HG02981 (cell line): ENCODE data around the gene SCN3A.

Experiments
- ATAC-seq: cut with Tn5 transposase; IDR thresholded peaks from one replicate; pipeline ENCODE4 v1.9.1; 2021; ENCODE audit warnings: mild to moderate bottlenecking, moderate library complexity; ENCODE audit not compliant: unreplicated experiment

SCN3A gene

DNA sequence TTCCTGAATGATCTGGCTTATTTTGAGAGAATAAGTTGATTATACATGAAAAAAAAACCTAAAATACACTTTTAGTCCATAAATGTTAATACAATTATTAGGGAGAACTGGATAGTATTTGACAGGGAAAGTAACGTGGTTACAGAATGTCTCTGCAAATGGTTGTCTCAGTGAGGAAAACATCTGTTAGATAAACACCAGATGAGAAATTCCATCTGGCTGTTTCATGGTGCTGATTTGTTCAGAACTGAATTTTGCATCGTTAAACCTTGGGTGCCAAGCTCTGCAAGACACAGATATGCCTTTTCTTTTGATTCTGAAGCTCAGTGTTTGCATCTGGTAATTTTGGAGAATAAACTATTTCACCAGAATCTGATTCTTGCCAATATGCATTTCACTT lies 90.4 kb downstream of the SCN3A start:
- ATAC-seq, result no peak

DNA sequence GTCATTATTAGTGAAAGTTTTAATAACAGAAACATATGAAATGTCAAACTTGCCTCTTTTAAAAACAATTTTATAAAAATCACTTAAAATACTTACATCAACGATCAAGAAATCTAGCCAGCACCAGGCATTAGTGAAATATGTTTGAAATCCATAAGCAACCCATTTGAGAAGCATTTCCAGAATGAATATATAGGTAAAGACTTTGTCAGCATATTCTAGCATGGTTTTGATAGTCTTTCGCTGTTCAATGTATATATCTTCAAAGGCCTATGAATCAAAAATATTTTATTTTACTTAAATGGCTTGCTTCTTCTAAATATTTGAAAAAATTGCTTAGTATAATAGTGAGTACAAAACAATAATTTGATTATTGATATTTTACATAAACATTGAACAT lies 91.1 kb downstream of the SCN3A start:
- ATAC-seq, result no peak

DNA sequence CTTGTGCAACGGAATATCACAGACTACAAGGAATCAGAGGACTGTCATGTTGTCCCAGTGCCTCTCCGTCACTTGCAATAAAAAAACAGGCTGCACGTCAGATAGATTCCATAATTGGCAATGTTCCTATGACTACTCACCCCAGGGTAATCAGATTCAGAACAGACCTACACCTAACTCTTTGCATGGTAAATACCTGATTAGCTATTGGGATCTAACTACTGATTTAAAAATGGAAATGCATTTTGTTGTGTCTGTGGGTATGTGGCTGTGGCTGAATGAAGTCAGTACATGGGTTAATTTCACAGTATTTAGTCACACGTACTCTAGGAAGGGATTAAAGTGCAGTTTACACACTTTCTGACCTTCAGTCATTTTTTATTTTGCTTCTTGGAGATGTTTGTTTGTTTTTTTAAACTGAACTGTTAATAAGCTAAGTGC lies 91.7 kb downstream of the SCN3A start:
- no peak for ATAC-seq

DNA sequence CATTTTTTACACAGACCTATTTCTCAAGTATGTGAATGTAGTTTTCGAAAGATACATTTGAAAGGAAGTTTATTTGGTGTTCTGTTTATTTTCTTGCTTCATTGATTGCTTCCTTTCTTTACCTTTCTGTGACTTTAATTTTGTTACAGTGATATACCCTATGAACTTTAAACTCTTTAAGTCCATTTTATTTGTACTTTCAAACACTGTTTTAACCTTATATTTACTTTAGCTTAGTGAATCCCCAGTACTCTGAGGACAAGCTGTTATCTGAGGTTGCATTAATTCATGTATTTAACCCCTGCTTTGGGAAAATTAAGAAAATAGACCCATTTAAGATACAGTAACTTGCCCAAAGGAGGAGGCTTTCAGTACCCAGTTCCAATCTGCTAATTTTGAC lies 93.5 kb downstream of the SCN3A start:
- no peak for ATAC-seq

GRCh38 chr2:165109915-165110314 lies 93.9 kb downstream of the SCN3A start:
- ATAC-seq, result no peak

DNA sequence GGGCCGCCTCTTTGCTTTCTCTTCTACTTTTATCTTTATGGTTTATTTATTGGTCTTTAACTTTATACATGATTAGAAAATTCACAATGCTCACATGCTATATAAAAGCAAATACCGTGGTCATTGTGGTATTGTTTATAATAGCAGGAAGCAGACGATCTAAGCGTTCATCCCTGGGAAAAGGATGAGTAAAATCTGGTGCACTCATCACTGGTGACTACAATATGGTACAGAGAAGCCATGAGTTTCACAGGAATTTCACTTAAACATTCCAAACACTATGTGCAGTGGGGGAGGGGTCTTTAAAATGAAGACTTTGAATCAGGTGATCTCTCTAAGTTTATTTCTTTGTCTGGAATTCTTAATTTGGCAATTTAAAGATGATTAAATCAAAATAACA lies 97.9 kb downstream of the SCN3A start:
- no peak for ATAC-seq

DNA sequence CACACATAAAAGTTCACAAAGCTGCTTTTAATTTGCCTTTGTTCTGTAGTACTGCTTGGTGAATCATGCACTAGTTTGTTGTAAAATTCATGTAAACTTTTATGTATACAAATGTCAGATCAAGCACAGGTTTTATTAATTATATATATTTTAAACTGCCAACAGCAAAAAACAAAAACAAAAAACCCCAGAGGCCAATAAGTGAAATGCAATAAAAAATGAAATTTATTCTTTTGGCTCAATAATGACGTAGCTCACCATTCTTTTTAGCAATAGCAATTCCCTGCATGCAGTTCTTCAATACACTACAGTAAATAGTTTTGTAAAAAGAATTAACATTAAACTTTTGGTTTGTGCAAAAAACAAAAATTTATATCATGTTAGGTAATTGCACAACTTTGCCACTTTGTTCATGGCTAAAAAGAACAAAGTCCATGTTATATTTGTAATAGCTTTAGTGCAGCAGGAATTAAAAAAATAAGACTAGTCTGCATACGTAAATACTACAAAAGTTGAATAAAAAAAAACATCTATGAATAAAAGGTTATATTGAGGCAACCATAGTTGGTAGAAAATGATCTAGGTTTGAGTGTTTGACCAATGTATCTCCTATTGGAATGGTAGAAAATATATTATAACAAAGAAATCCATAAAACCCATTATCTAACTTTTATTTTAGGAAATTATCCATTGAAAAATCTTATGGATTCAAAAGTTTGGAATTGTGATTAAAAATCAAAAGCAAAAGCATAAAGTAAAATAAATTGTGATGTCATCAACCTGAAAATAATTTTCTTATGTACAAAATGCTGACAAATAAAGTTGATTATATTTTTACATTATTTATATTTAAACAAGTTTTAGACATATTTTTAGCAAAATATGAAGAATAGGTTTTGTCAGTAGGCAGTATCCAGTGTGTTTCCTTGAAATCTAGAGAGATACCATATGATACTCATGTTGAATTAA lies 115.6 kb downstream of the SCN3A start:
- ATAC-seq, result no peak

DNA sequence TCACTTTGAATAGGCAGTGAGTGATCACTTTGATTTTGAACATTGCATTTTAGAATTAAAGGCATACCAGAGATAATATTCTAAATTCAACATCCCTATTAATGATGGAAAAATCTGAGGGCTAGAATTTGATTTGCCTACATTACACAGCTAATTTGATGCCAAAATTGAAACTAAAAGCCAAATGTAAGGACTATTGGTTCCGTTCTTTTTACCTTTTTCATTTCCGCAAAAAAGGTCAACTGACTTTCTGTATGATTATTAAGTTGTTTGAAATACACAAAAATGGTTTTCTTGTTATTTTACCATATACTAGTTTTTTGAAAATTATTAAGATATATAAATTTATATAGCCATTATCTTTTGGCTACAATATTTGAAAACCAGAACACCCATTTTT lies 117.5 kb downstream of the SCN3A start:
- no peak for ATAC-seq

- no peak for ATAC-seq
Measured at GRCh38 chr2:165083326-165083725, 120.5 kb downstream of the SCN3A start.

- ATAC-seq, result no peak
Measured at GRCh38 chr2:165082479-165082878, 121.4 kb downstream of the SCN3A start.

DNA sequence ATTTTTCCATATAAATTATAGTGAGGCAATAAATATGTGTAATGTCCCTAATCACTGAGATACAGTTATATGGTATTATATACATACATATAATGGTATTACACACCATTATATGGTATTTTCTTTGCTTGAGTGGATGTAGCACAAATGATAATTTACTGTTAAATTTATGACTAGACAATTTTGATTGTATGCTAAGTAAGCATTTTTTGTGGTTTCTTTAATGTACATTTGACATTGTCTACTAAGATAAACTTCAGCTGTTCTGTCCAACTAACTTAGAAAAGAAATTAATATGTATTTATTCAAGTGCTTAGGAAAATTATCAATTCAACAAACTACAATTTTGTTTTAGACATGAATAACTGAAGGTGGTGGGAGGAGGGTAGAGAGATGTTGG lies 122.6 kb downstream of the SCN3A start:
- ATAC-seq, result no peak

DNA sequence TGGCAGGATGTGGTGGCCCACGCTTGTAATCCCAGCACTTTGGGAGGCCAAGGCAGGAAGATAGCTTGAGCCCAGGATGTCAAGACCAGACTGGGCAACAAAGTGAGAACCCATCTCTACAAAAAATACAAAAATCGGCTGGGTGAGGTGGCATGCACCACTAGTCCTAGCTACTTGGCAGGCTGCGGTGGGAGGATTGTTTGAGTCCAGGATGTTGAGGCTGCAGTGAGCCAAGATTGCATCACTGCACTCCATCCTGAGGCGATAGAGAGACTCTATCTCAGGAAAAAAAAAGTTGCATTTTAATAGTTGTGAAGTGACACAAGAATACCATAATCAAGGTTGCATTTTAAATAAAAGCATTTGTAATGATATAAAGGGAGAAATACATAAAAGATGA lies 124.4 kb downstream of the SCN3A start:
- ATAC-seq, result no peak

DNA sequence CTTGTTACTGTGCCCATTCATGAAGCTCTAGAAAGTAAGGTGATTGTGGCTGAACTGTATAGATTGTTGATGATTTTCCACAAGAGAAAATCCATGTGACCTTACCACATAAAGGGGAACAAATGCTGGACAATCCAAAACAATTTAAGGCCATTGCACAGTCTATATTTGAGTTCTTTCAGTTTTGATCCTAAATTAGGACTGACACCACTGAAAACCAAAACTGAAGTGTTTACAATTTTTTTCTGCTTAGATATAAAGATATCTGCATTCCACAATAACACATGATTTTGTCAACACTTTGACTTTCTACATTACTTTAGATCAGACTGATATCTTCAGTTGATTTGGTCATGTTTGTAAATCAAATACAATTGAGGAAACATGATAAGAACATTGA lies 124.9 kb downstream of the SCN3A start:
- ATAC-seq, result no peak

DNA sequence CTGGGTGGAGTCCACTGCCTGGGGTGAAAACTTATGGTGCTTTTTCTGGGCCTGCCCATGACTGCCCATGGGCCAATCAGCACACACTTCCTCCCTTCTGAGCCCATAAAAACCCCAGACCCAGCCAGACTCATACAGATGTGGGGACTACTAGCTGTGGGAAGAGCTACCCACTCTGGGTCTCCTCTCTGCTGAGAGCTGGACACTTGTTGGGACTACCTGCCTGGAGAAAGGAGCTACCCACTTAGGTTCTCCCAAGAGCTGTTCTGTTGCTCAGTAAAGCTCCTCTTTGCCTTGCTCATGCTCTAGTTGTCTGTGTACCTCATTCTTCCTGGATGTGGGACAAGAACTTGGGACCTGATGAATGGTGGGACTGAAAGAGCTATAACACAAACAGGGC lies 129.0 kb downstream of the SCN3A start:
- no peak for ATAC-seq

DNA sequence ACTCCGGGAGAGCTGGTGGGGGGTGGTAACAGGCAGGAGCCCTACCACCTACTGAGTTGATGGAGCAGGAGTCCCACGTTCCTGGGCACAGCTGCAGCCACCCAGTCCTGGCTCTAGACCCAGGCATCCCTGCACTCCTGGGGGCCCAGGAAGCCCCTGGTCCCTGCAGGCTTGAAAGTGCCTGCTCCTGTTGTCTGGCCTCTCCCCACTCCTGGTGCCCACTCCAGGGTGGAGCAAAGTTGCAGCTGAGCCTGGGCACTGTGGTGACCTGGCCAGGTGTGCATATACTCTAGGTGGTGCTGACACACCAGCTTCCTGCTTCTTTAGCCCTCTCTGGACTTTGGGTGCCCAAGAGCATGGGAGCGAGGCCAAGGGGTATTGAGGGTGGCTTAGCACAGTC lies 129.5 kb downstream of the SCN3A start:
- ATAC-seq, result no peak

DNA sequence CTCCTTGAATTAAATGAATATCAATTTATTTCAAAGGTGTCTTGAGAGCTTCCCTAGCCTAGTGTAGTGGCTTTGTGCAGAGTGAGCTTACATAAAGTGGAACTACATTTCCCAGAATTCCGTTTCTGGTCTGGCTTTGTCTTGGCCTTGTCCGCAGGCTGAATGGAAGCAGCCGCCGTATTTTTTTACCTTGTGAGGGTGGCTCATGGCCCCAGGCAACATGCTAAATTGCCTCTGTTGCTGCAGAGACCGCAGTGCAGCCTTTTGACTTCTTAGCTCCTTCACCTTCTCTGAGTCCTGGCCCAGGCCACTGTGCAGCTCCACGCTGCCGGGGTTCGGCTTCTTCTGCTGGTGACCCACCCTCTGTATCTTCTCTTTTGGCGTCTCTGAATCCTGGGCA lies 133.8 kb downstream of the SCN3A start:
- no peak for ATAC-seq

GRCh38 chr2:165069151-165069550 lies 134.7 kb downstream of the SCN3A start:
- no peak for ATAC-seq

GRCh38 chr2:165068487-165068757 lies 135.4 kb downstream of the SCN3A start:
- no peak for ATAC-seq

GRCh38 chr2:165067643-165068486 lies 136.0 kb downstream of the SCN3A start:
- no peak for ATAC-seq

- ATAC-seq, result no peak
Measured at GRCh38 chr2:165064743-165065142, 139.1 kb downstream of the SCN3A start.

DNA sequence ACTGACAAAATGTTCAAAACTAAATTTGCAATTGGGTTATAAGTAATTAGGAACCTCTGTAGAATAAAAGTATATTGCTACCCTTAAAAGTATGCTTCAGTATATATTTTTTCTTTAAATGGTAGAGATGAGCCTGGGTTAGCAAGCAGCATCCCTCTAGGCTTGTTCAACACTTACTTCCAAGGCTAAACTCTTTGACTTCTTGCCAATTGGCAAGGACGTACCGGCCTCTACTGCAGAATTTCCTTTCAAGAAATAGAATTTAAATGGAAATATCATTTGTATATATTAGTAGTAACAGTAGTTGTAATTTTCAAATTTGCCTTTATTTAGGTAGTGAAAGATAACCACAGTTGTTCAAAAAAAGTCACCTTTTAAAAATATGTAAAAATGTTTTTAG lies 143.4 kb downstream of the SCN3A start:
- no peak for ATAC-seq
